BE2C (cell line): ENCODE results near the gene CCDC127.

ENCODE experiments used
- DNase-seq: peaks from one replicate; pipeline ENCODE4 v3.0.0-alpha.2; 2020
- H3K27me3 ChIP-seq: fragments of 250-450 bp; sonication (Bioruptor Pico); 2 replicates; pipeline ENCODE4 v1.5.1; 2020; ENCODE audit warnings: mild to moderate bottlenecking
- H3K36me3 ChIP-seq: fragments of 250-450 bp; sonication (Bioruptor Pico); 2 replicates; pipeline ENCODE4 v1.5.1; 2020; ENCODE audit warnings: mild to moderate bottlenecking
- H3K4me1 ChIP-seq: fragments of 250-450 bp; sonication (Bioruptor Pico); 2 replicates; pipeline ENCODE4 v1.5.1; 2020
- H3K4me3 ChIP-seq: 2 replicates; pipeline ENCODE4 v1.5.1; 2011; ENCODE audit warnings: low read depth, low read length
- H3K9me3 ChIP-seq: fragments of 250-450 bp; sonication (Bioruptor Pico); 2 replicates; pipeline ENCODE4 v1.5.1; 2020
- CTCF ChIP-seq: IDR thresholded peaks from 2 replicates; pipeline ENCODE4 v1.5.1; 2012; ENCODE audit warnings: mild to moderate bottlenecking, low read depth, low read length

Gene CCDC127

DNA sequence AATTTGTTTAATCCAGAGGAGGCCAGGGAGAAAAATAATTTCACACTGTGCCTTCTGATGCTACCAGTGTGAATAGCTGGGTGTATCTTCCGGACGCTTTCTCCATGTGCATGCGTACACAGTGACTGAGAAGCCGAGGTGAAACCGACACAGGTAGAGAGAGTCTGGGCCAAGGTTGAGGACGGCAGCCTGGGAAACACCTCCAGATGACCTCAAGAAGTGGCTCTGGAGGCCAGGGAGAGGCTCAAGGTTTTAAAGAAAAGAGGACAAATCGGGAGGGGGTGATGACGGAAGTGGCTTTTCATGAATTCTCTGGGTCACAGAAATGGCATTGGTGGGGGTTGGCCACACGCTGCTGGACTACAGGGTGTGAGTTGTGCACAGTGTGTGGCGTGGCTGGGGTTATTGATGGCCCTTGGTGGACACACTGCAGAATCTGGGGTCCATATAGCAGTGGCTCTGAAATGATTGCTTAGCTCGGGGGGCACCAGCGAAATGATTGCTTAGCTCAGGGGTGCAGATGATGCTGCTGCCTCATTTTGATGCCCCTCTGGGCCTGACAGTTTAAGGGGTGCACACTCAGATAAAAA is 60.7 kb downstream of the CCDC127 start:
- Histone ChIP-seq H3K4me3 (no peak overlapping the region), H3K27me3 (peaks cover 18% of the 10 kb centered on the region), H3K9me3 (no peaks in the 10 kb centered on the region), H3K4me1 (no peaks in the 10 kb centered on the region), H3K36me3 (no peaks in the 10 kb centered on the region)
- no peak for TF ChIP-seq CTCF
- DNase-seq = no peak

DNA sequence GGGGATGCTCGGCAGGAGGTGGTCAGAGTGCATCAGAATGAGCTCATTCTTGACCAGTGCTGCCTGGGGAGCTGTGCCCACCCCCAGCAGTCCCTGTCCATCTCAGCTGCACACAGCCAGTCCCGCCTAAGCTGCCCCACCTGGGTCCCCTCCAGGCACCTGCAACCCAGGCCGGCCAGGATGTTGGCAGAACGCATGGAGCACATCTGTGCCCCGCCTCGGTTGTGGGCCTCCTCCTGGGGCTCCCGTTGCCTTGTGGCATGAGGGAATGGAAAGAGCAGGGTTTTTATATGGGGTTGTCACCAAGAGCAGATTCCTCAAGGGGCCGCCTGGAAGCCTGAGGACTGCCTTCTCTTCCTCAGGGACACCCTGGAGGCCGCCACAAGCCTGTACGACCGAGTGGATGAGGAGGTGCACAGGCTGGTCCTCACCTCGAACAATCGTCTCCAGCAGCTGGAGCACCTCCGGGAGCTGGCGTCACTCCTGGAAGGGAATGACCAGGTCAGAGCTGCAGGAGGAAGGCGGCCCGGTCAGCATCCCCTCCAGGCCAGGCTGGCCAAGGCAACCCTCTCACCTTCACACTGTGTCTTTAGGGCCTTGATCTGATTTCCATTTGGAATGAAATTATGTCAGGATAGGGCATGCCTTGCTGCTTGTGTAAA is 61.4 kb downstream of the CCDC127 start:
- H3K27me3 ChIP-seq = peaks cover 16% of the 10 kb centered on the region
- DNase-seq = peak; percentile 4
- H3K36me3 ChIP-seq = no peaks in the 10 kb centered on the region
- H3K4me3 ChIP-seq = no peak overlapping the region
- no peaks in the 10 kb centered on the region for H3K4me1 ChIP-seq
- no peak for TF ChIP-seq CTCF
- H3K9me3 ChIP-seq = no peaks in the 10 kb centered on the region

GRCh38 chr5:155651-156410 is 62.1 kb downstream of the CCDC127 start:
- no peaks in the 10 kb centered on the region for H3K36me3 ChIP-seq
- no peaks in the 10 kb centered on the region for H3K4me1 ChIP-seq
- no peak overlapping the region for H3K4me3 ChIP-seq
- H3K27me3 ChIP-seq = peaks cover 12% of the 10 kb centered on the region
- no peaks in the 10 kb centered on the region for H3K9me3 ChIP-seq
- TF ChIP-seq CTCF = no peak
- DNase-seq = no peak

DNA sequence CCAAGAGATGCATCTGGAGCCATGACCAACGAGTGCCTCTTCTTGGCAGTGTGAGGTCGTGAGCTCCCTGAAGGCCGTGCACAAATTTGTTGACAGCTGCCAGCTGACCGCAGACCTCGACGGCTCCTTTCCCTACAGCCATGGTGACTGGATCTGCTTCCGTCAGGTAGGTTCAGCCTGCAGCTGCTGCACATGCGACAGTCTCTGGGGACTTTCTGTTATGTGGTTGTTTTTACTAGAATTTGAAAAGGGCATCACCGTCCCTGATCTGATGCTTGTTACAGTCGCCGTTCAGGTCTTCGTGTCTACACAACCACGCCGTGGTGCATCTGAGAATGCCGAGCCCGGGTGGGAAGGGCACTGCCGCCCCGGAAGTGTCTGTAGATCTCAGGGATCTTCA is 63.1 kb downstream of the CCDC127 start:
- Histone ChIP-seq H3K9me3 (no peaks in the 10 kb centered on the region), H3K36me3 (no peaks in the 10 kb centered on the region), H3K4me1 (no peaks in the 10 kb centered on the region), H3K4me3 (no peak overlapping the region), H3K27me3 (peaks cover 3% of the 10 kb centered on the region)
- no peak for TF ChIP-seq CTCF
- DNase-seq = no peak

DNA sequence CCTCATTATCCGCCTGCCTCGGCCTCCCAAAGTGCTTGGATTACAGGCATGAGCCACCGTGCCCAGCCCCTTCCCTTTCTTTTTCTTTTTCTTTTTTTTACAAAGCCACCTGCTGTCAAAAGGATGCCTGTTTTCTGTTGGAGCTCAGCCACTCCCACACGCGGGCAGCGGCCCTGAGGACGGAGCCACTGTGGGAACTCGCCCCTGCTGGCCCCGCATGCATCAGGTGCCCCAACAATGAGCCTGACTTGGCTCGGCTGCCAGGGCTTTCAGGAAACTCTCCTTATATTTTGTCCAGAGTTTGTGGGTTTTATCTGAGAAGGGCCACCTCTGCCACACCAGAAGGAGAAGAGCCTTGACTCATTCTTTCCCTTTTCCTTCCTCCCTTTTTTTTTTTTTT is 63.7 kb downstream of the CCDC127 start:
- no peak for DNase-seq
- Histone ChIP-seq H3K9me3 (no peaks in the 10 kb centered on the region), H3K27me3 (peaks cover 3% of the 10 kb centered on the region), H3K4me3 (no peak overlapping the region), H3K36me3 (no peaks in the 10 kb centered on the region), H3K4me1 (no peaks in the 10 kb centered on the region)
- TF ChIP-seq CTCF = no peak

DNA sequence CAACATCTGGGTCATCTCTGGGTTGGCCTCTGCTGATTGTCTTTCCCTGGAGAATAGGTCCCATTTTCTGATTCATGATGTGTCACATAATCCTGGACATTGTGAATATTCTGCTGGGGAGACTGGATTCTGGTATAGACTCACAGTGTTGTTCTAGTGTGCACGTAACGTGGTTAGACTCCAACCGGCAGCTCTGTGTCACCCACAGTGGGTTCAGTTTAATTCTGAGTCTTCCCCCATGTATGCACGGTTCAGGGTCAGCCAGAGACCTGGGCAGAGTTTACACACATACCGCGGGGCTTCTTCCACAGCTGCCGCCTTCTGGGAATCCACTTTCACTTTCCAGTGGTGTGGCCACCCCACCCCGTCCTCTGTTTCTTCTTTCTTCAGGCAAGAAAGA is 64.7 kb downstream of the CCDC127 start:
- TF ChIP-seq CTCF = no peak
- Histone ChIP-seq H3K27me3 (peaks cover 3% of the 10 kb centered on the region; the same call in 1 of the 2 replicates), H3K36me3 (no peaks in the 10 kb centered on the region), H3K9me3 (no peaks in the 10 kb centered on the region), H3K4me1 (no peaks in the 10 kb centered on the region), H3K4me3 (no peak overlapping the region)
- DNase-seq = no peak
